Endothelial cell of umbilical vein (primary cell): ENCODE data around the gene HADH. TPM values are rescaled to one million over a fixed set of nuclear protein-coding genes. Genes with fewer than 3 reads are reported as not detected.

ENCODE experiments used
- BruUV-seq: library from RNA; stranded (reverse); fragments of 400-500 nt; replicated peaks from 2 replicates; lab custom pipeline; 2021; lab: Mats Ljungman, UMichigan
- CTCF ChIA-PET: fragments of 300-600, 350-600 bp; sonication (Branson Sonifier 250); formaldehyde crosslinking; loops from one replicate; lab custom pipeline; 2021; ENCODE audit warnings: antibody characterized with exemption, inconsistent platforms; lab: Charles Lee
- POLR2A ChIA-PET: fragments of 300-600, 350-600 bp; sonication (Branson Sonifier 250); formaldehyde crosslinking; loops from one replicate; lab custom pipeline; 2021; ENCODE audit warnings: antibody characterized with exemption, inconsistent platforms; lab: Charles Lee
- DNase-seq: peaks from one replicate; pipeline ENCODE4 v3.0.0-alpha.2; 2011; ENCODE audit warnings: low read depth, low spot score
- FAIRE-seq: peaks from 2 replicates; lab custom pipeline; 2011; peaks lifted over from hg19 to GRCh38; lab: Jason Lieb, UNC
- H2AFZ ChIP-seq: 2 replicates; pipeline ENCODE4 v1.6.0; 2012; ENCODE audit warnings: low read depth, low read length, control low read depth, inconsistent platforms
- H3K27ac ChIP-seq: 2 replicates; pipeline ENCODE4 v1.5.1; 2011; ENCODE audit warnings: low read depth, mild to moderate bottlenecking, control low read depth, low read length, moderate library complexity; ENCODE audit not compliant: insufficient read depth
- H3K27me3 ChIP-seq, 2 experiments: 2 replicates each; pipeline versions ENCODE4 v1.6.0 to v1.6.1; 2011; ENCODE audit warnings: low read length in 2 of 2, mixed read lengths in 1 of 2; ENCODE audit not compliant: control insufficient read depth in 2 of 2, insufficient read depth in 2 of 2
- H3K36me3 ChIP-seq, 2 experiments: 2 replicates in 1 of 2; 3 replicates in 1 of 2; pipeline ENCODE4 v1.5.1; 2011; ENCODE audit warnings: low read length in 2 of 2, mild to moderate bottlenecking in 1 of 2, moderate library complexity in 1 of 2; ENCODE audit not compliant: control insufficient read depth in 2 of 2, insufficient read depth in 2 of 2; ENCODE audit errors: extremely low read depth in 1 of 2
- H3K4me1 ChIP-seq: 3 replicates; pipeline ENCODE4 v1.5.1; 2011; ENCODE audit warnings: mild to moderate bottlenecking, low read length; ENCODE audit not compliant: control insufficient read depth, insufficient read depth; ENCODE audit errors: extremely low read depth
- H3K4me2 ChIP-seq: 2 replicates; pipeline ENCODE4 v1.6.1; 2011; ENCODE audit warnings: low read length, control low read depth, mixed read lengths; ENCODE audit not compliant: insufficient read depth
- H3K4me3 ChIP-seq, 3 experiments: fragments of 200-600 bp in 1 of 3; sonication (generic), shearing (Covaris generic) in 1 of 3; replicated peaks in 1 of 3; 2 replicates each; pipeline ENCODE4 v1.5.1; 2011 to 2016; ENCODE audit warnings: control low read depth in 3 of 3, low read length in 3 of 3, mild to moderate bottlenecking in 2 of 3, inconsistent platforms in 1 of 3, low read depth in 1 of 3, moderate library complexity in 1 of 3; ENCODE audit not compliant: insufficient read depth in 1 of 3
- H3K79me2 ChIP-seq: 2 replicates; pipeline ENCODE4 v1.6.0; 2012; ENCODE audit warnings: low read length, inconsistent platforms; ENCODE audit not compliant: control insufficient read depth, insufficient read depth
- H3K9ac ChIP-seq: replicated peaks from 2 replicates; pipeline ENCODE3; 2011; ENCODE audit warnings: low read length, control low read depth; ENCODE audit not compliant: insufficient read depth; ENCODE audit errors: extremely low read depth
- H3K9me1 ChIP-seq: replicated peaks from 3 replicates; pipeline ENCODE4 v1.6.0; 2011; ENCODE audit warnings: mild to moderate bottlenecking, low read length; ENCODE audit not compliant: control insufficient read depth, insufficient read depth; ENCODE audit errors: extremely low read depth
- H3K9me3 ChIP-seq: replicated peaks from 2 replicates; pipeline ENCODE4 v1.5.1; 2012; ENCODE audit warnings: low read length, inconsistent platforms; ENCODE audit not compliant: control insufficient read depth, insufficient read depth
- H4K20me1 ChIP-seq: replicated peaks from 2 replicates; pipeline ENCODE3; 2011; ENCODE audit warnings: mild to moderate bottlenecking, low read length; ENCODE audit not compliant: control insufficient read depth, insufficient read depth; ENCODE audit errors: extremely low read depth
- CTCF ChIP-seq, 2 donors: IDR thresholded peaks; 1 replicate in 1 of 2; 2 replicates in 1 of 2; pipeline ENCODE4 v1.5.1; 2011; ENCODE audit warnings: low read length in 2 of 2, mild to moderate bottlenecking in 2 of 2, moderate library complexity in 2 of 2, control low read depth in 1 of 2, inconsistent platforms in 1 of 2, low read depth in 1 of 2; ENCODE audit not compliant: insufficient read depth in 1 of 2; ENCODE audit errors: extremely low read depth in 1 of 2
- EZH2 ChIP-seq: IDR thresholded peaks from 2 replicates; pipeline ENCODE4 v1.6.1; 2012; ENCODE audit warnings: borderline replicate concordance, low read depth, mild to moderate bottlenecking, moderate library complexity, low read length, inconsistent platforms; ENCODE audit not compliant: severe bottlenecking
- FOS ChIP-seq: IDR thresholded peaks from 2 replicates; pipeline ENCODE4 v1.6.1; 2011; ENCODE audit warnings: mild to moderate bottlenecking, low read length, moderate library complexity, borderline replicate concordance; ENCODE audit not compliant: insufficient read depth
- GATA2 ChIP-seq: IDR thresholded peaks from 2 replicates; pipeline ENCODE4 v1.7.0; 2011; ENCODE audit warnings: low read depth, mild to moderate bottlenecking, moderate library complexity, mixed read lengths, low read length; ENCODE audit not compliant: insufficient read length, insufficient read depth
- JUN ChIP-seq: IDR thresholded peaks from 2 replicates; pipeline ENCODE4 v1.6.1; 2011; ENCODE audit warnings: borderline replicate concordance, low read depth; ENCODE audit not compliant: insufficient read length, insufficient read depth
- MAX ChIP-seq: IDR thresholded peaks from 2 replicates; pipeline ENCODE4 v1.6.1; 2011; ENCODE audit not compliant: insufficient read depth, insufficient read length
- MYC ChIP-seq: IDR thresholded peaks from one replicate; pipeline ENCODE4 v1.6.1; 2011; ENCODE audit warnings: mild to moderate bottlenecking, low read depth, low read length
- POLR2A ChIP-seq: IDR thresholded peaks from 2 replicates; pipeline ENCODE4 v1.6.1; 2012; ENCODE audit warnings: low read depth, mild to moderate bottlenecking, control low read depth, low read length
- POLR2AphosphoS5 ChIP-seq: IDR thresholded peaks from 2 replicates; pipeline ENCODE4 v1.6.1; 2012; ENCODE audit warnings: low read depth, mild to moderate bottlenecking, control low read depth, low read length, moderate library complexity; ENCODE audit not compliant: insufficient read depth
- dilution Hi-C: fragments of 300-500 bp; cut with MboI; formaldehyde crosslinking; loops from one replicate; pipeline ENCODE4 v1.15.0; 2019; ENCODE audit warnings: low sequenced_read_pairs; ENCODE audit not compliant: extremely low pct_ligation_motif_present
- intact Hi-C: fragments of 100-400 bp; cut with micrococcal nuclease; formaldehyde crosslinking; loops from one replicate; pipeline ENCODE4 v1.10.0; 2022
- polyA plus RNA-seq, 4 experiments: library from polyadenylated mRNA; depleted of rRNA in 3 of 4; stranded (reverse) in 3 of 4; unstranded in 1 of 4; fragments of >200 nt; gene quantifications; 2 replicates each; pipeline versions ENCODE4 v1.2.1 to v1.2.3, GENCODE V29; 2011 to 2012; ENCODE audit warnings: missing spikeins in 1 of 4
- total RNA-seq: library from RNA; stranded (reverse); gene quantifications from 2 replicates; pipeline ENCODE4 v1.2.3, GENCODE V29; 2021

The HADH gene
- total and polyA plus RNA-seq, 2 donors (not counting 3 experiments of a cell fraction or from before 2014, with no cell fraction given) = 19.2 to 20.3 TPM

- TF ChIP-seq MAX (no peak), GATA2 (no peak), CTCF (IDR thresholded peaks at IDR 0.05; ENCODE audit: extremely low read depth in 1 of 2, insufficient read depth in 1 of 2, low read depth in 1 of 2, low read length in 2 of 2) (no peak), POLR2A (no peak), JUN (no peak), FOS (no peak), EZH2 (no peak), MYC (no peak), POLR2AphosphoS5 (no peak)
- Histone ChIP-seq H4K20me1 (no peaks in the 10 kb centered on the region), H3K4me3 (no peak overlapping the region), H3K79me2 (no peaks in the 10 kb centered on the region), H3K4me2 (no peak overlapping the region), H3K36me3 (no peaks in the 10 kb centered on the region), H3K9ac (no peak overlapping the region), H3K27ac (no peak overlapping the region), H3K27me3 (peaks cover 0 to 2% of the 10 kb centered on the region in 2 experiments), H3K4me1 (peaks cover 5% of the 10 kb centered on the region), H2AFZ (no peak overlapping the region), H3K9me3 (no peaks in the 10 kb centered on the region), H3K9me1 (no peaks in the 10 kb centered on the region)
- intact Hi-C loops = no loop called here
- FAIRE-seq = no peak
- BruUV-seq = no TSS peak
- POLR2A ChIA-PET = no interaction called here
- CTCF ChIA-PET = interaction anchor here (1.2 kb wide), 2 partner anchors 28 to 46 kb away, joined by 3 to 7 read pairs; no protein-coding TSS in a partner anchor
- no peak for DNase-seq
- dilution Hi-C loops = no loop called here
These were observed 57.5 kb downstream of the HADH start for GRCh38 chr4:108047199-108047598.
